Thymus (tissue), 11 donors: Measurements from ENCODE around the gene CREB5. TPM values are rescaled to one million over a fixed set of nuclear protein-coding genes. Genes with fewer than 3 reads are reported as not detected.
A peak's percentile ranks its signal among the peaks of the same experiment; 100 is the strongest.

Source experiments
- DNase-seq, 9 donors: peaks; one replicate each; pipeline ENCODE4 v3.0.0-alpha.2; 2013; ENCODE audit warnings: low spot score in 9 of 9, low read depth in 6 of 9, missing footprints in 1 of 9
- H3K27ac ChIP-seq, 2 donors: one replicate each; pipeline ENCODE4 v1.5.1; 2013; ENCODE audit warnings: control low read depth in 1 of 2, low read depth in 1 of 2, low read length in 1 of 2, mild to moderate bottlenecking in 1 of 2, moderate library complexity in 1 of 2
- H3K27me3 ChIP-seq, 2 donors: one replicate each; pipeline ENCODE4 v1.5.1; 2013; ENCODE audit warnings: low read length in 1 of 2; ENCODE audit not compliant: control insufficient read depth in 2 of 2, insufficient read depth in 1 of 2
- H3K36me3 ChIP-seq, 2 donors: one replicate each; pipeline ENCODE4 v1.5.1; 2013; ENCODE audit warnings: low read length in 1 of 2, mild to moderate bottlenecking in 1 of 2, moderate library complexity in 1 of 2; ENCODE audit not compliant: control insufficient read depth in 2 of 2, insufficient read depth in 2 of 2
- H3K4me1 ChIP-seq, 2 donors: one replicate each; pipeline ENCODE4 v1.5.1; 2013; ENCODE audit warnings: low read length in 2 of 2; ENCODE audit not compliant: control insufficient read depth in 2 of 2, insufficient read depth in 2 of 2
- H3K4me3 ChIP-seq, 2 donors: one replicate each; pipeline ENCODE4 v1.5.1; 2013; ENCODE audit warnings: low read length in 2 of 2, control low read depth in 1 of 2, mild to moderate bottlenecking in 1 of 2
- H3K9me3 ChIP-seq, 2 donors: one replicate each; pipeline ENCODE4 v1.5.1; 2013; ENCODE audit warnings: low read length in 1 of 2, mild to moderate bottlenecking in 1 of 2; ENCODE audit not compliant: control insufficient read depth in 2 of 2, insufficient read depth in 1 of 2
- WGBS: extraction: QIAGEN DNeasy Blood & Tissue Kit; methylation state at CpG from one replicate; pipeline ENCODE4 v1.1.7; 2013; 5-methylcytosine and 5-hydroxymethylcytosine counted together
- polyA plus RNA-seq: library from polyadenylated mRNA; stranded (reverse); fragments of 200-250 nt; gene quantifications from one replicate; pipeline ENCODE4 v1.2.3, GENCODE V29; 2013
- total RNA-seq: library from RNA; stranded (reverse); fragments of 120-200 nt; gene quantifications from one replicate; pipeline ENCODE4 v1.2.4, GENCODE V29; 2013
- donor health status: healthy.

Gene CREB5
- total and polyA plus RNA-seq, 2 donors: 1.1 to 5.4 TPM

- no peaks in the 10 kb centered on the region for H3K4me1 ChIP-seq
Measured at GRCh38 chr7:28842769-28843295, 430.5 kb downstream of the CREB5 start.

DNA sequence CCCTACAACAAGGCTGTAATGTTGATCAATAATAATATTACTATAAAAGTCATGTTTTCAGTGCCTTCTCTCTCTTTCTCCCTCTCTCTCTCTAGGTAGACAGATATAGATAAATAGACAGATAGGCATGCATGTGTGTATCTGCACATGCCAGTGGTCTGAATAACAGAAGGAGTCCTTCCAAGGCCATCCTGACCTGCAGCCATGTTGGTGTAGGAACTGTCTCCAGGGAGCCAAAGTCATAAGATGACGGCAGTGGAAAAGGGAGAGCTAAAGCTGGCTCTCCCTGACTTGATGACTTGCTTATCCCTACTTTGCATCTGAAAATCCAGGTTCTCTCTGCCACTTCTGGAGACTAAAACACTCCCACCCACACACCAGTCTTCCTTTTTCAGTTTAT is 432.8 kb downstream of the CREB5 start:
- WGBS: 96% methylated on average over 1 of the region's 1 CpG
- Histone ChIP-seq H3K4me3 (no peak overlapping the region), H3K9me3 (no peaks in the 10 kb centered on the region), H3K36me3 (no peaks in the 10 kb centered on the region), H3K27me3 (no peaks in the 10 kb centered on the region), H3K27ac (no peak overlapping the region), H3K4me1 (no peaks in the 10 kb centered on the region)
- DNase-seq: no peak

More at GRCh38 chr7:28842769-28843295, 430.5 kb downstream of the CREB5 start:
- DNase-seq: no peak
- no peak overlapping the region for H3K27ac ChIP-seq
- no peaks in the 10 kb centered on the region for H3K36me3 ChIP-seq
- H3K27me3 ChIP-seq: no peaks in the 10 kb centered on the region
- WGBS: 95% methylated on average over 1 of the region's 1 CpG
- no peaks in the 10 kb centered on the region for H3K9me3 ChIP-seq
- H3K4me3 ChIP-seq: no peak overlapping the region

- no peak for DNase-seq
- H3K27ac ChIP-seq: no peak overlapping the region
- H3K9me3 ChIP-seq: no peaks in the 10 kb centered on the region
- WGBS: 95% methylated on average over 10 of the region's 10 CpGs
- no peaks in the 10 kb centered on the region for H3K36me3 ChIP-seq
- no peaks in the 10 kb centered on the region for H3K4me1 ChIP-seq
- H3K27me3 ChIP-seq: peaks cover 2 to 4% of the 10 kb centered on the region in 2 donors
- H3K4me3 ChIP-seq: no peak overlapping the region
Measured at GRCh38 chr7:28847176-28847575, 434.9 kb downstream of the CREB5 start.

DNA sequence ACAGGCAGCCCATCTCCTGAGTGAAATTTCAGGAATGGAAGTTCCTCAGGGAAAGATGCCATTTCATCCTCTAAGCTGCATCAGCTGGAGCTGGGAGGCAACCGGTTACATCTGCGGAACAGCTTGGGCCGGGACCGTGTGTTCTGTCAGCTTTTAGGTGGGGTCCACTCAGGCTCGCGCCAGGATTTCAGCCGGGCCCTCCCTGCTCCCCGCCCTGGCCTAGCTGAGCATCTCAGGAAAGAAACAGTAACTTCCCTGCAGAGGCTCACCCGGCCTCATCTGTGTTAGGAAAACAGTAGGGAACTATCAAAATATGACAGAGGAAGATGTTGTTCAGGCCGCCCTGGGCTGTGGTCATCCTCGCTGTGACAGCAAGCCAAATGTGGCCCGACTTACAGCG is 435.4 kb downstream of the CREB5 start:
- Histone ChIP-seq H3K4me3 (no peak overlapping the region), H3K36me3 (no peaks in the 10 kb centered on the region), H3K27me3 (peaks cover 2 to 9% of the 10 kb centered on the region in 2 donors), H3K4me1 (no peaks in the 10 kb centered on the region), H3K27ac (no peak overlapping the region), H3K9me3 (no peaks in the 10 kb centered on the region)
- no peak for DNase-seq
- WGBS: 97% methylated on average over 13 of the region's 13 CpGs

DNA sequence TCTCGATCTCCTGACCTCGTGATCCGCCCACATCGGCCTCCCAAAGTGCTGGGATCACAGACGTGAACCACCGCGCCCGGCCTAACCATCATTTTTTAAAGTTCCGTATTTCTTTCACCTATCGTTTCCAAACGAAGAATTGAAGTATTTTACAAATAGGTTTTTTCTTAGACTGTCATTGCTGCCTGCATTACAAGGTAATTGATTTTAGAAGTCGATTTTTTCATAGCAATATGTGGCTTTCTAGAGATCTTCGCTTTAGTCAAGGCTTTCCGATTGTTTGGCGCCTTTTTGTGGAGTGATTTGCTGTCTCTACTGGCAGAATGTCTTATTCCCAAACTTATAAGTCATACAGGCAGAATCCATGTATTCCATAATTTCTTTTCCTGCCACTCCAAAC is 436.6 kb downstream of the CREB5 start:
- 97% methylated on average over 15 of the region's 15 CpGs for whole genome bisulfite sequencing
- Histone ChIP-seq H3K27ac (no peak overlapping the region), H3K4me3 (no peak overlapping the region), H3K9me3 (no peaks in the 10 kb centered on the region), H3K36me3 (no peaks in the 10 kb centered on the region), H3K4me1 (peaks cover under 1 to 4% of the 10 kb centered on the region in 2 donors), H3K27me3 (peaks cover 11 to 20% of the 10 kb centered on the region in 2 donors)
- no peak for DNase-seq

- H3K27me3 ChIP-seq: peaks cover 16 to 30% of the 10 kb centered on the region in 2 donors
- H3K4me1 ChIP-seq: peaks cover 3 to 8% of the 10 kb centered on the region in 2 donors
- no peaks in the 10 kb centered on the region for H3K9me3 ChIP-seq
- H3K4me3 ChIP-seq: no peak overlapping the region
- no peak for DNase-seq
- no peaks in the 10 kb centered on the region for H3K36me3 ChIP-seq
- no peak overlapping the region for H3K27ac ChIP-seq
Measured at GRCh38 chr7:28850699-28851098, 438.4 kb downstream of the CREB5 start.

DNA sequence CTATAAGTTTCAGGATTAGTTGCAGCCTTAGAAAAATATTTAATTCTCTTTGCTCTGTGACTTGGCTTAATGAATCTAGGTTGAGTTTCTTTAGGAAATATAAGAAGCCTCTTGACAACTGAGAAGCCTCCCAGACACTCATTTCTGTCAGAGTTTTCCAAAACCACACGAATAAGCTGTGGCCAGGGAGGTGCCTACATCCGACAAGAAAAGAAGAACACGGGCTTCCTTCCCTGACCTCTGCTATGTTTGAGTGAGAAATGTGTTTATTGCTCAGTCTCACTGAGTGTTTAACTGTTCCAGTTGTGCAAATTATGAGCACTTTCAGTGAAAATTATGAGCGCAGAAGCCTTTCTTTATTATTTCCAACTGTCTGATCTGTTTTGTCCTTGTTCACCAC is 440.8 kb downstream of the CREB5 start:
- Histone ChIP-seq H3K4me1 (peaks cover 3 to 8% of the 10 kb centered on the region in 2 donors), H3K9me3 (no peaks in the 10 kb centered on the region), H3K27me3 (peaks cover 18 to 30% of the 10 kb centered on the region in 2 donors), H3K36me3 (no peaks in the 10 kb centered on the region), H3K4me3 (no peak overlapping the region), H3K27ac (no peak overlapping the region)
- DNase-seq: peak in 2 of 9 donors; percentile 5 to 21
- 19% methylated on average over 4 of the region's 4 CpGs for WGBS

GRCh38 chr7:28853834-28854749 is 441.8 kb downstream of the CREB5 start:
- H3K4me3 ChIP-seq: peak overlapping the region; percentile 44 to 49
- H3K27ac ChIP-seq: no peak overlapping the region
- WGBS: 9% methylated on average over 63 of the region's 63 CpGs
- H3K36me3 ChIP-seq: no peaks in the 10 kb centered on the region
- peaks cover 3 to 8% of the 10 kb centered on the region in 2 donors for H3K4me1 ChIP-seq
- peaks cover 18 to 30% of the 10 kb centered on the region in 2 donors for H3K27me3 ChIP-seq
- peak; percentile 46 to 85 (median 64) for DNase-seq
- H3K9me3 ChIP-seq: no peaks in the 10 kb centered on the region

DNA sequence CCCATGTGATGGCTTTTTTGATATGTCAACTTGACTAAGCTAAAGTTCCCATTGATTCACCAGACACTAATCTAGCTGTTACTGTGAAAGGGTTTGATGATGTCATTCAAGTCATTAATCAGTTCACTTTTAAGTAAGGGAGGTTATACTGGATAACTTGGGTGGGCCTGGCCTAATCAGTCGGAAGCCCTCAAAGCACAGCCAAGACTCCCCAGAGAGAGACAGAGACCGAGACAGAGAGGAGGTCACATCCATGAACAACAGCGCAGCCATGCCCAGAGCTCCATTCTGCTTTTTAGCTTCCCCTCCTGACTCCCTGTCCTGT is 442.4 kb downstream of the CREB5 start:
- no peak for DNase-seq
- 100% methylated on average over 3 of the region's 3 CpGs for WGBS
- peaks cover 18 to 30% of the 10 kb centered on the region in 2 donors for H3K27me3 ChIP-seq
- H3K9me3 ChIP-seq: no peaks in the 10 kb centered on the region
- no peaks in the 10 kb centered on the region for H3K36me3 ChIP-seq
- no peak overlapping the region for H3K4me3 ChIP-seq
- no peak overlapping the region for H3K27ac ChIP-seq
- H3K4me1 ChIP-seq: peaks cover 3 to 8% of the 10 kb centered on the region in 2 donors
